GM12801 (cell line): ENCODE results near the gene IPMK.

Experiments
- TF ChIP-seq, protein P1 (sequence below): IDR thresholded peaks from one replicate; pipeline ENCODE4 v1.5.1; 2011; ENCODE audit warnings: control low read depth; ENCODE audit not compliant: insufficient read length; ENCODE audit errors: extremely low read depth

IPMK gene

GRCh38 chr10:58157076-58157766 lies 110.5 kb downstream of the IPMK start:
- TF ChIP-seq, protein P1, sequence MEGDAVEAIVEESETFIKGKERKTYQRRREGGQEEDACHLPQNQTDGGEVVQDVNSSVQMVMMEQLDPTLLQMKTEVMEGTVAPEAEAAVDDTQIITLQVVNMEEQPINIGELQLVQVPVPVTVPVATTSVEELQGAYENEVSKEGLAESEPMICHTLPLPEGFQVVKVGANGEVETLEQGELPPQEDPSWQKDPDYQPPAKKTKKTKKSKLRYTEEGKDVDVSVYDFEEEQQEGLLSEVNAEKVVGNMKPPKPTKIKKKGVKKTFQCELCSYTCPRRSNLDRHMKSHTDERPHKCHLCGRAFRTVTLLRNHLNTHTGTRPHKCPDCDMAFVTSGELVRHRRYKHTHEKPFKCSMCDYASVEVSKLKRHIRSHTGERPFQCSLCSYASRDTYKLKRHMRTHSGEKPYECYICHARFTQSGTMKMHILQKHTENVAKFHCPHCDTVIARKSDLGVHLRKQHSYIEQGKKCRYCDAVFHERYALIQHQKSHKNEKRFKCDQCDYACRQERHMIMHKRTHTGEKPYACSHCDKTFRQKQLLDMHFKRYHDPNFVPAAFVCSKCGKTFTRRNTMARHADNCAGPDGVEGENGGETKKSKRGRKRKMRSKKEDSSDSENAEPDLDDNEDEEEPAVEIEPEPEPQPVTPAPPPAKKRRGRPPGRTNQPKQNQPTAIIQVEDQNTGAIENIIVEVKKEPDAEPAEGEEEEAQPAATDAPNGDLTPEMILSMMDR = no peak

DNA sequence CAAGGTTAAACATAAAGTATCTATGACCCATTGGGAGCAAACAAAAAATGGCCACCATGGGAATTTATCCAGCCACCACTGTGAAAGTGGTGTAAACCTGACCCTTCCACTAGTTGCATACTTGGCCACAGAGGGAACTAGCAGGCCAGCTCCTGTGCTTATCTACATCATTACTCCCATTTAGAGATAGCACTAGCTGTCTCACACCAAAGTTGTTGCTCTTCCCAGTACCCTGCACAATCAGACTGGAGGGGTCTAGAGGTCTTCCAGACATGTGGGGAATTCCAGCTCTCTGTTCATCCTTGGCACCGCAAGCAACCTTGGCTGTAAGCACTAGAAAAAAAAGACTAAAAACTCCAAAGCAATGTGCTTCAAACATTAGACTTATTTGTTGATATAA lies 113.9 kb downstream of the IPMK start:
- TF ChIP-seq, protein P1 = no peak

DNA sequence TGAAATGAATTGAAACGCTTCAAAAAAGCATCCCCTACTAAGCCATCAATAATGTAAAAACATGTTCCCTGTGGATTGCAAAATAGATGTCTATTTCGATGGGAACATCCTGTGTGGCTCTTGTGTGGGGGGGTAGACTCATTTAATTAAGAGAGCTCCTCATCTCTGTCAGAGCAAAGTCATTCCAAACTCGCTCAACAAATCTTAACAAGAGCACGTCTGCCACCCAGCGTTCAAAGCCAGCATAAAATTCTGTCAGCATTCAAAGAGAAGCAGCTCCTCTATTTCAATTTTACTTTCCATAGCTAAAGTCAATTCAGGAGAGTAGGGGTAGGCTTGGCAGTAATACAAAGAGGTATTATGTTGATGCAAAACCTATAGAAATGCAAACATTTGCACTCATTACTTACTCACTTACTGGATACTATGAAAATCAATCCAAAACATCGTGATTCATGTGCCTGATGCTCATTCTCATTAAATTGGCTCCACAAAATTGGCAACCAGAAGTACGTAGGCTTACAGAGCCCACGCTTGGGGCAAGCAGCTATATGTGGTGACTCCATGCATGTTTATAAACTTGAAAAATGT lies 114.9 kb downstream of the IPMK start:
- TF ChIP-seq, protein P1 = no peak

DNA sequence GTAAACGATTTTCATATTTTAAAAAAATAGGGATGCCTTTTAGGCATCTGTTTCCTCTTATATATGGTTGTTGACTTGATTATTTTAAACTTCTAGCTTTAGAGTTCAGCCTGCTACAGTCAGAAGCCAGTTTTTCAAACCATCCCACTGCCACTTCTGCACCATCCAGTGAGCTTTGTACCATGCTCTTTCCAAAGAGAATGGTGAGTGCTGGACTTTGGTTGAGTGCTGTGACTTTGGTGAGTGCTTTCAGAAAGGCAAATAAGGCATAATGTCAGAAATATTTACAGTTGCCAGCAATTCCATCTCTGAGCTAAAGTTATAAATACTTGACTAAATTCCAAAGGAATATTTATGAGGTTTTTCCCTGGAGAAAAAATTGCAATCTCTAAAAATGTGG lies 117.4 kb downstream of the IPMK start:
- TF ChIP-seq, protein P1 = no peak

DNA sequence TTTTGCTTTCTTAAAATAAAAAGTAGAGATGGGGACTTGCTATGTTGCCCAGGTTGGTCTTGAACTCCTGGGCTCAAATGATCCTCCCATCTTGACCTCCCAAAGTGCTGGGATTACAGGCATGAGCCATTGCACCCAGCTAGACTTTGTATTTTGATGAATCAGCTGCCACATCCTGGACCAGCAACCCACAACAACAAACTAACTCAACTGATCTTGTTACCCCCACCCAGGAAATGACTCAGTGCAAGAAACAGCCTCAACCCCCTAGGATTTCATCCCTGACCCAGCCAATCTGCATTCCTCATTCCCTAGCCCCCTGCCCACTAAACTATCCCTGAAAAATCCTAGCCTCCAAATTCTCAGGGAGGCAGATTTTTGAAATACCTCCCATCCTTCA lies 123.8 kb downstream of the IPMK start:
- TF ChIP-seq, protein P1 = no peak
